Osteocyte (in vitro differentiated cells): ENCODE measurements around the gene GCHFR. TPM values are rescaled to one million over a fixed set of nuclear protein-coding genes. Genes with fewer than 3 reads are reported as not detected.

ENCODE experiments used
- DNase-seq: peaks from one replicate; pipeline ENCODE4 v3.0.0; 2021; ENCODE audit warnings: mixed read lengths; ENCODE audit not compliant: unreplicated experiment; ENCODE audit errors: extremely low spot score
- H3K27ac Mint-ChIP-seq: one replicate; pipeline ENCODE4 v1.8.0; 2021; ENCODE audit warnings: mild to moderate bottlenecking, mixed read lengths; ENCODE audit not compliant: unreplicated experiment
- H3K27me3 Mint-ChIP-seq: one replicate; pipeline ENCODE4 v1.8.0; 2021; ENCODE audit warnings: mixed read lengths; ENCODE audit not compliant: unreplicated experiment
- H3K36me3 Mint-ChIP-seq: one replicate; pipeline ENCODE4 v1.8.0; 2021; ENCODE audit warnings: mixed read lengths; ENCODE audit not compliant: unreplicated experiment
- H3K4me1 Mint-ChIP-seq: one replicate; pipeline ENCODE4 v1.8.0; 2021; ENCODE audit warnings: mixed read lengths; ENCODE audit not compliant: unreplicated experiment
- H3K4me3 Mint-ChIP-seq: one replicate; pipeline ENCODE4 v1.8.0; 2021; ENCODE audit warnings: mild to moderate bottlenecking, moderate library complexity, mixed read lengths; ENCODE audit not compliant: unreplicated experiment
- H3K9me3 Mint-ChIP-seq: one replicate; pipeline ENCODE4 v1.8.0; 2021; ENCODE audit warnings: mixed read lengths; ENCODE audit not compliant: unreplicated experiment
- CTCF ChIP-seq: fragments of 200-600 bp; sonication (generic); IDR thresholded peaks from 2 replicates; pipeline ENCODE4 v1.5.0; 2021; ENCODE audit warnings: antibody characterized with exemption, mild to moderate bottlenecking, moderate library complexity
- total RNA-seq: library from RNA; stranded (reverse); gene quantifications from 2 replicates; pipeline ENCODE4 v1.2.1, GENCODE V29; 2021

GCHFR gene
- total RNA-seq, 1 donor from 2014 or later = 3.8 TPM

- Mint-ChIP-seq H3K27me3 (no peaks in the 10 kb centered on the region), H3K27ac (no peak overlapping the region), H3K4me3 (no peak overlapping the region), H3K9me3 (no peaks in the 10 kb centered on the region), H3K36me3 (peaks cover 4% of the 10 kb centered on the region), H3K4me1 (peaks cover 24% of the 10 kb centered on the region)
- DNase-seq = no peak
- TF ChIP-seq CTCF = no peak
Measured at GRCh38 chr15:40785814-40786213, 21.9 kb downstream of the GCHFR start.

DNA sequence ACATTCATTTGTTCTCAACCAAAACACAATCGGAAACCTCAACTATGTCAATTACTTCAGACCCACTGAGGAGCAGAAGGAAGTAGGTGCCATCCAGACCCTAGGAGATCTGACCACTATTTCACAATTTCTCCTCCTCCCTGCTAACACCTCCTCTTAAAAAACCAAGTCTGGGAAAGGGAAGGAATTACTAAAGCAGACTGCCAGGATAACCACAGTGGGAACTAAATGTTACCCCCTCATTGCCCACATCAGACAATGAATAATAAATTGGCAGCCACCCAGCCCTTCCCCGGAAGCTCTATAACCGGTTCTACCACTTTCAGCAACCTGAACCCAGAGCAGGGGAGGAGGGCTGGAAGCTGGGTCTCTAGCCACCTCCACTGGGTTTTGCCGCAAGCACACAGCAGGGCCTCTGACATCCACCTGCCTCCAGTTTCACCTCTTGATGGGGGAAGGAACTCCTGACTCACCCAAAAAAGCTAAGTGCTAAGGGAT lies 23.5 kb downstream of the GCHFR start:
- no peak for DNase-seq
- peaks cover 28% of the 10 kb centered on the region for H3K4me1 Mint-ChIP-seq
- H3K9me3 Mint-ChIP-seq = no peaks in the 10 kb centered on the region
- peaks cover 8% of the 10 kb centered on the region for H3K36me3 Mint-ChIP-seq
- no peak overlapping the region for H3K4me3 Mint-ChIP-seq
- no peak for TF ChIP-seq CTCF
- no peaks in the 10 kb centered on the region for H3K27me3 Mint-ChIP-seq
- H3K27ac Mint-ChIP-seq = peak overlapping the region; percentile 73

- DNase-seq = no peak
- peaks cover 7% of the 10 kb centered on the region for H3K36me3 Mint-ChIP-seq
- no peaks in the 10 kb centered on the region for H3K27me3 Mint-ChIP-seq
- no peak for TF ChIP-seq CTCF
- no peak overlapping the region for H3K4me3 Mint-ChIP-seq
- H3K27ac Mint-ChIP-seq = peak overlapping the region; percentile 73
- no peaks in the 10 kb centered on the region for H3K9me3 Mint-ChIP-seq
- peaks cover 28% of the 10 kb centered on the region for H3K4me1 Mint-ChIP-seq
Measured at GRCh38 chr15:40787991-40788390, 24.1 kb downstream of the GCHFR start.

GRCh38 chr15:40789119-40789518 lies 25.3 kb downstream of the GCHFR start:
- no peak for TF ChIP-seq CTCF
- no peak for DNase-seq
- no peak overlapping the region for H3K27ac Mint-ChIP-seq
- H3K36me3 Mint-ChIP-seq = peaks cover 6% of the 10 kb centered on the region
- H3K9me3 Mint-ChIP-seq = no peaks in the 10 kb centered on the region
- H3K27me3 Mint-ChIP-seq = no peaks in the 10 kb centered on the region
- no peak overlapping the region for H3K4me3 Mint-ChIP-seq
- H3K4me1 Mint-ChIP-seq = peaks cover 37% of the 10 kb centered on the region

- Mint-ChIP-seq H3K4me1 (peaks cover 37% of the 10 kb centered on the region), H3K27me3 (no peaks in the 10 kb centered on the region), H3K36me3 (peaks cover 4% of the 10 kb centered on the region), H3K27ac (no peak overlapping the region), H3K9me3 (no peaks in the 10 kb centered on the region), H3K4me3 (no peak overlapping the region)
- DNase-seq = no peak
- TF ChIP-seq CTCF = no peak
Measured at GRCh38 chr15:40789999-40790398, 26.1 kb downstream of the GCHFR start.
